Measurements from ENCODE around the gene SLC9A3.

- TF ChIP-seq, protein P1, sequence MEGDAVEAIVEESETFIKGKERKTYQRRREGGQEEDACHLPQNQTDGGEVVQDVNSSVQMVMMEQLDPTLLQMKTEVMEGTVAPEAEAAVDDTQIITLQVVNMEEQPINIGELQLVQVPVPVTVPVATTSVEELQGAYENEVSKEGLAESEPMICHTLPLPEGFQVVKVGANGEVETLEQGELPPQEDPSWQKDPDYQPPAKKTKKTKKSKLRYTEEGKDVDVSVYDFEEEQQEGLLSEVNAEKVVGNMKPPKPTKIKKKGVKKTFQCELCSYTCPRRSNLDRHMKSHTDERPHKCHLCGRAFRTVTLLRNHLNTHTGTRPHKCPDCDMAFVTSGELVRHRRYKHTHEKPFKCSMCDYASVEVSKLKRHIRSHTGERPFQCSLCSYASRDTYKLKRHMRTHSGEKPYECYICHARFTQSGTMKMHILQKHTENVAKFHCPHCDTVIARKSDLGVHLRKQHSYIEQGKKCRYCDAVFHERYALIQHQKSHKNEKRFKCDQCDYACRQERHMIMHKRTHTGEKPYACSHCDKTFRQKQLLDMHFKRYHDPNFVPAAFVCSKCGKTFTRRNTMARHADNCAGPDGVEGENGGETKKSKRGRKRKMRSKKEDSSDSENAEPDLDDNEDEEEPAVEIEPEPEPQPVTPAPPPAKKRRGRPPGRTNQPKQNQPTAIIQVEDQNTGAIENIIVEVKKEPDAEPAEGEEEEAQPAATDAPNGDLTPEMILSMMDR (IDR thresholded peaks at IDR 0.05; ENCODE audit: low read depth, low read length): no peak
- TF ChIP-seq EZH2phosphoT487 (IDR thresholded peaks at IDR 0.05; ENCODE audit: low read depth): no peak
Observed at GRCh38 chr5:491856-492155, 32.4 kb downstream of the SLC9A3 start.
